PC-9 (cell line): Measurements from ENCODE around the gene PATL2.

Experiments used
- EZH2 ChIP-seq: fragments of 200-600 bp; sonication (generic); IDR thresholded peaks from 2 replicates; pipeline ENCODE4 v1.8.0; 2017; ENCODE audit warnings: antibody characterized with exemption, low read depth
- TF ChIP-seq, protein P1 (sequence below): fragments of 200-600 bp; sonication (generic); conservative IDR thresholded peaks from 2 replicates; pipeline ENCODE4 v1.6.1; 2017; ENCODE audit warnings: mixed run types, antibody characterized with exemption, mild to moderate bottlenecking, moderate library complexity

DNA sequence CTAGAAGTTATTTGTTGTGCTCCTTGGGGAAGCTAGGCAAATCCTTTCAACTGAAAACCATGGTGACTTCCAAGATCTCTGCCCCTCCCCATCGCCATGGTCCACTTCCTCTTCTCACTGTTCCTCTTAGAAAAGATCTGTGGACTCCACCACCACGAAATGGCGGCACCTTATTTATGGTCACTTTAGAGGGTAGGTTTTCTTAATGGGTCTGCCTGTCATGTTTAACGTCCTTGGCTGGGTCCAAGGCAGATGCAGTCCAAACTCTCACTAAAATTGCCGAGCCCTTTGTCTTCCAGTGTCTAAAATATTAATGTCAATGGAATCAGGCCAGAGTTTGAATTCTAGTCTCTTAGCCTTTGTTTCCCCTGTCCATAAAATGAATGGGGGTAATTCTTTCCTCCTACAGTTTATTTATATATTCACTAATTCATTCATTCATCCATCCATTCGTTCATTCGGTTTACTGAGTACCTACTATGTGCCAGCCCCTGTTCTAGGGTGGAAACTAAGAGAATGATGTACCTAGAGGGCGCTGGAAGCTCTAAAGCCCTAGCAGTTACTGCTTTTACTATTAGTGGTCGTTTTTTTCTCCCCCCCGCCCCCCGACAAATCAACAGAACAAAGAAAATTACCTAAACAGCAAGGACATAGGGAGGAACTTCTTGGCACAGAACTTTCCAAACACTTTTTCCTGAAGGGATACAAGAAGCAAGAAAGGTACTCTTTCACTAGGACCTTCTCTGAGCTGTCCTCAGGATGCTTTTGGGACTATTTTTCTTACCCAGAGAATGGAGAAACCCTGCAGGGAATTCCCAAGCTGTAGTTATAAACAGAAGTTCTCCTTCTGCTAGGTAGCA, 657 bp downstream of the PATL2 start:
- TF ChIP-seq, protein P1, sequence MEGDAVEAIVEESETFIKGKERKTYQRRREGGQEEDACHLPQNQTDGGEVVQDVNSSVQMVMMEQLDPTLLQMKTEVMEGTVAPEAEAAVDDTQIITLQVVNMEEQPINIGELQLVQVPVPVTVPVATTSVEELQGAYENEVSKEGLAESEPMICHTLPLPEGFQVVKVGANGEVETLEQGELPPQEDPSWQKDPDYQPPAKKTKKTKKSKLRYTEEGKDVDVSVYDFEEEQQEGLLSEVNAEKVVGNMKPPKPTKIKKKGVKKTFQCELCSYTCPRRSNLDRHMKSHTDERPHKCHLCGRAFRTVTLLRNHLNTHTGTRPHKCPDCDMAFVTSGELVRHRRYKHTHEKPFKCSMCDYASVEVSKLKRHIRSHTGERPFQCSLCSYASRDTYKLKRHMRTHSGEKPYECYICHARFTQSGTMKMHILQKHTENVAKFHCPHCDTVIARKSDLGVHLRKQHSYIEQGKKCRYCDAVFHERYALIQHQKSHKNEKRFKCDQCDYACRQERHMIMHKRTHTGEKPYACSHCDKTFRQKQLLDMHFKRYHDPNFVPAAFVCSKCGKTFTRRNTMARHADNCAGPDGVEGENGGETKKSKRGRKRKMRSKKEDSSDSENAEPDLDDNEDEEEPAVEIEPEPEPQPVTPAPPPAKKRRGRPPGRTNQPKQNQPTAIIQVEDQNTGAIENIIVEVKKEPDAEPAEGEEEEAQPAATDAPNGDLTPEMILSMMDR = no peak; the same call in 1 of the 2 replicates
- no peak for TF ChIP-seq EZH2
